Endothelial cell of umbilical vein (primary cell): ENCODE data around the gene C9. TPM values are rescaled to one million over a fixed set of nuclear protein-coding genes. Genes with fewer than 3 reads are reported as not detected.

Experiments used
- BruUV-seq: library from RNA; stranded (reverse); fragments of 400-500 nt; replicated peaks from 2 replicates; lab custom pipeline; 2021; lab: Mats Ljungman, UMichigan
- CTCF ChIA-PET: fragments of 300-600, 350-600 bp; sonication (Branson Sonifier 250); formaldehyde crosslinking; loops from one replicate; lab custom pipeline; 2021; ENCODE audit warnings: antibody characterized with exemption, inconsistent platforms; lab: Charles Lee
- POLR2A ChIA-PET: fragments of 300-600, 350-600 bp; sonication (Branson Sonifier 250); formaldehyde crosslinking; loops from one replicate; lab custom pipeline; 2021; ENCODE audit warnings: antibody characterized with exemption, inconsistent platforms; lab: Charles Lee
- DNase-seq: peaks from one replicate; pipeline ENCODE4 v3.0.0-alpha.2; 2011; ENCODE audit warnings: low read depth, low spot score
- FAIRE-seq: peaks from 2 replicates; lab custom pipeline; 2011; peaks lifted over from hg19 to GRCh38; lab: Jason Lieb, UNC
- H2AFZ ChIP-seq: 2 replicates; pipeline ENCODE4 v1.6.0; 2012; ENCODE audit warnings: low read depth, low read length, control low read depth, inconsistent platforms
- H3K27ac ChIP-seq: 2 replicates; pipeline ENCODE4 v1.5.1; 2011; ENCODE audit warnings: low read depth, mild to moderate bottlenecking, control low read depth, low read length, moderate library complexity; ENCODE audit not compliant: insufficient read depth
- H3K27me3 ChIP-seq, 2 experiments: 2 replicates each; pipeline versions ENCODE4 v1.6.0 to v1.6.1; 2011; ENCODE audit warnings: low read length in 2 of 2, mixed read lengths in 1 of 2; ENCODE audit not compliant: control insufficient read depth in 2 of 2, insufficient read depth in 2 of 2
- H3K36me3 ChIP-seq, 2 experiments: 2 replicates in 1 of 2; 3 replicates in 1 of 2; pipeline ENCODE4 v1.5.1; 2011; ENCODE audit warnings: low read length in 2 of 2, mild to moderate bottlenecking in 1 of 2, moderate library complexity in 1 of 2; ENCODE audit not compliant: control insufficient read depth in 2 of 2, insufficient read depth in 2 of 2; ENCODE audit errors: extremely low read depth in 1 of 2
- H3K4me1 ChIP-seq: 3 replicates; pipeline ENCODE4 v1.5.1; 2011; ENCODE audit warnings: mild to moderate bottlenecking, low read length; ENCODE audit not compliant: control insufficient read depth, insufficient read depth; ENCODE audit errors: extremely low read depth
- H3K4me2 ChIP-seq: 2 replicates; pipeline ENCODE4 v1.6.1; 2011; ENCODE audit warnings: low read length, control low read depth, mixed read lengths; ENCODE audit not compliant: insufficient read depth
- H3K4me3 ChIP-seq, 3 experiments: fragments of 200-600 bp in 1 of 3; sonication (generic), shearing (Covaris generic) in 1 of 3; replicated peaks in 1 of 3; 2 replicates each; pipeline ENCODE4 v1.5.1; 2011 to 2016; ENCODE audit warnings: control low read depth in 3 of 3, low read length in 3 of 3, mild to moderate bottlenecking in 2 of 3, inconsistent platforms in 1 of 3, low read depth in 1 of 3, moderate library complexity in 1 of 3; ENCODE audit not compliant: insufficient read depth in 1 of 3
- H3K79me2 ChIP-seq: 2 replicates; pipeline ENCODE4 v1.6.0; 2012; ENCODE audit warnings: low read length, inconsistent platforms; ENCODE audit not compliant: control insufficient read depth, insufficient read depth
- H3K9ac ChIP-seq: replicated peaks from 2 replicates; pipeline ENCODE3; 2011; ENCODE audit warnings: low read length, control low read depth; ENCODE audit not compliant: insufficient read depth; ENCODE audit errors: extremely low read depth
- H3K9me1 ChIP-seq: replicated peaks from 3 replicates; pipeline ENCODE4 v1.6.0; 2011; ENCODE audit warnings: mild to moderate bottlenecking, low read length; ENCODE audit not compliant: control insufficient read depth, insufficient read depth; ENCODE audit errors: extremely low read depth
- H3K9me3 ChIP-seq: replicated peaks from 2 replicates; pipeline ENCODE4 v1.5.1; 2012; ENCODE audit warnings: low read length, inconsistent platforms; ENCODE audit not compliant: control insufficient read depth, insufficient read depth
- H4K20me1 ChIP-seq: replicated peaks from 2 replicates; pipeline ENCODE3; 2011; ENCODE audit warnings: mild to moderate bottlenecking, low read length; ENCODE audit not compliant: control insufficient read depth, insufficient read depth; ENCODE audit errors: extremely low read depth
- EZH2 ChIP-seq: IDR thresholded peaks from 2 replicates; pipeline ENCODE4 v1.6.1; 2012; ENCODE audit warnings: borderline replicate concordance, low read depth, mild to moderate bottlenecking, moderate library complexity, low read length, inconsistent platforms; ENCODE audit not compliant: severe bottlenecking
- FOS ChIP-seq: IDR thresholded peaks from 2 replicates; pipeline ENCODE4 v1.6.1; 2011; ENCODE audit warnings: mild to moderate bottlenecking, low read length, moderate library complexity, borderline replicate concordance; ENCODE audit not compliant: insufficient read depth
- GATA2 ChIP-seq: IDR thresholded peaks from 2 replicates; pipeline ENCODE4 v1.7.0; 2011; ENCODE audit warnings: low read depth, mild to moderate bottlenecking, moderate library complexity, mixed read lengths, low read length; ENCODE audit not compliant: insufficient read length, insufficient read depth
- JUN ChIP-seq: IDR thresholded peaks from 2 replicates; pipeline ENCODE4 v1.6.1; 2011; ENCODE audit warnings: borderline replicate concordance, low read depth; ENCODE audit not compliant: insufficient read length, insufficient read depth
- MYC ChIP-seq: IDR thresholded peaks from one replicate; pipeline ENCODE4 v1.6.1; 2011; ENCODE audit warnings: mild to moderate bottlenecking, low read depth, low read length
- POLR2A ChIP-seq: IDR thresholded peaks from 2 replicates; pipeline ENCODE4 v1.6.1; 2012; ENCODE audit warnings: low read depth, mild to moderate bottlenecking, control low read depth, low read length
- POLR2AphosphoS5 ChIP-seq: IDR thresholded peaks from 2 replicates; pipeline ENCODE4 v1.6.1; 2012; ENCODE audit warnings: low read depth, mild to moderate bottlenecking, control low read depth, low read length, moderate library complexity; ENCODE audit not compliant: insufficient read depth
- dilution Hi-C: fragments of 300-500 bp; cut with MboI; formaldehyde crosslinking; loops from one replicate; pipeline ENCODE4 v1.15.0; 2019; ENCODE audit warnings: low sequenced_read_pairs; ENCODE audit not compliant: extremely low pct_ligation_motif_present
- intact Hi-C: fragments of 100-400 bp; cut with micrococcal nuclease; formaldehyde crosslinking; loops from one replicate; pipeline ENCODE4 v1.10.0; 2022
- polyA plus RNA-seq, 4 experiments: library from polyadenylated mRNA; depleted of rRNA in 3 of 4; stranded (reverse) in 3 of 4; unstranded in 1 of 4; fragments of >200 nt; gene quantifications; 2 replicates each; pipeline versions ENCODE4 v1.2.1 to v1.2.3, GENCODE V29; 2011 to 2012; ENCODE audit warnings: missing spikeins in 1 of 4
- total RNA-seq: library from RNA; stranded (reverse); gene quantifications from 2 replicates; pipeline ENCODE4 v1.2.3, GENCODE V29; 2021
- TF ChIP-seq, protein P1 (sequence below): IDR thresholded peaks from 2 replicates; pipeline ENCODE4 v1.6.1; 2011; ENCODE audit not compliant: insufficient read depth, insufficient read length
- TF ChIP-seq, protein P2 (sequence below), 2 donors: IDR thresholded peaks; 1 replicate in 1 of 2; 2 replicates in 1 of 2; pipeline ENCODE4 v1.5.1; 2011; ENCODE audit warnings: low read length in 2 of 2, mild to moderate bottlenecking in 2 of 2, moderate library complexity in 2 of 2, control low read depth in 1 of 2, inconsistent platforms in 1 of 2, low read depth in 1 of 2; ENCODE audit not compliant: insufficient read depth in 1 of 2; ENCODE audit errors: extremely low read depth in 1 of 2

C9 gene
- total and polyA plus RNA-seq, 2 donors (not counting 3 experiments of a cell fraction or from before 2014, with no cell fraction given): 0.33 TPM; not detected in 1

DNA sequence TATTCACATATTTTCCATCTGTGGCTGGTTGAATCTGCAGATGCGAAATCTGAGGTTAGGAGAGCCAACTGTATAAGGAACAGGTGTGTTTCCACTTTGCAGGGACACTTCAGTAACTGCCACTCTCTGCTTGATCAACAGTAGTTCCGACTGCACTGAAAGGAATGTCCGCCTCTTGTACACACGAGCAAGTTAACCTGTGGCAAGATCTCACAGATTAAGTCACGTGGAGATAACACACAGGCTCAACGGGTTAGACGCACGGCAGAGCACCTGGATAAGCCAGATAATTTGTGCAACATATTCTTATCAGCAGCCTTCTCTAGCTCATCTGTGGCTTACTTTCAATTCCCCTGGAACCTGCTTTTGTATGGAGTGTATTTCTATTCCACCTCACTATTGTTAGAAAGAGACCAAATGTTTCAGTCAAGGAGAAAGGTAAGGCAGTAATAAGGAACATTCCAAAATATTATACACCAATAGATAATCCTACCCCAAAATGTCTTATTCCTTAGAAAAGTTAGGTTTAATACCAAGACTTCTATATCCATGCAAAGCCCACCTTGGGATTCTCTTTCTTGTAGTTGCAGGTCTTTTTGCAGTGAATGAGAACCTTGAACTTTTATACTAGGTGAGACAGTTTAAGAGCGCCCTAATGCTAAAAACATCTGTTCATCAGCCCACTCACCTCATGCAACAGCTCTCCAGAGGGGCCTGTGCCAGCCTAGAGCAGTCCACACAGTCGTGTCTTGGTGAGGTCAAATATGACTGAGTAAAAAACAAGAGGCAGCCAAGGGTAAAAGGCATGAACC, 6.5 kb upstream of the C9 start:
- no peaks in the 10 kb centered on the region for H3K79me2 ChIP-seq
- H3K27ac ChIP-seq: no peak overlapping the region
- no peak for DNase-seq
- H3K27me3 ChIP-seq: no peaks in the 10 kb centered on the region
- H3K4me1 ChIP-seq: no peaks in the 10 kb centered on the region
- dilution Hi-C loops: no loop called here
- no peaks in the 10 kb centered on the region for H3K9me3 ChIP-seq
- no peaks in the 10 kb centered on the region for H3K9me1 ChIP-seq
- H2AFZ ChIP-seq: no peak overlapping the region
- FAIRE-seq: no peak
- BruUV-seq: no TSS peak
- no peak overlapping the region for H3K9ac ChIP-seq
- no peak overlapping the region for H3K4me2 ChIP-seq
- POLR2A ChIA-PET: interaction anchor here (0.5 kb wide), 1 partner anchor 674 kb away, joined by 3 read pairs; no protein-coding TSS in a partner anchor
- TF ChIP-seq EZH2 (no peak), JUN (no peak), POLR2A (no peak), MYC (no peak), GATA2 (no peak), POLR2AphosphoS5 (no peak), FOS (no peak)
- TF ChIP-seq, protein P1, sequence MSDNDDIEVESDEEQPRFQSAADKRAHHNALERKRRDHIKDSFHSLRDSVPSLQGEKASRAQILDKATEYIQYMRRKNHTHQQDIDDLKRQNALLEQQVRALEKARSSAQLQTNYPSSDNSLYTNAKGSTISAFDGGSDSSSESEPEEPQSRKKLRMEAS: no peak
- TF ChIP-seq, protein P2, sequence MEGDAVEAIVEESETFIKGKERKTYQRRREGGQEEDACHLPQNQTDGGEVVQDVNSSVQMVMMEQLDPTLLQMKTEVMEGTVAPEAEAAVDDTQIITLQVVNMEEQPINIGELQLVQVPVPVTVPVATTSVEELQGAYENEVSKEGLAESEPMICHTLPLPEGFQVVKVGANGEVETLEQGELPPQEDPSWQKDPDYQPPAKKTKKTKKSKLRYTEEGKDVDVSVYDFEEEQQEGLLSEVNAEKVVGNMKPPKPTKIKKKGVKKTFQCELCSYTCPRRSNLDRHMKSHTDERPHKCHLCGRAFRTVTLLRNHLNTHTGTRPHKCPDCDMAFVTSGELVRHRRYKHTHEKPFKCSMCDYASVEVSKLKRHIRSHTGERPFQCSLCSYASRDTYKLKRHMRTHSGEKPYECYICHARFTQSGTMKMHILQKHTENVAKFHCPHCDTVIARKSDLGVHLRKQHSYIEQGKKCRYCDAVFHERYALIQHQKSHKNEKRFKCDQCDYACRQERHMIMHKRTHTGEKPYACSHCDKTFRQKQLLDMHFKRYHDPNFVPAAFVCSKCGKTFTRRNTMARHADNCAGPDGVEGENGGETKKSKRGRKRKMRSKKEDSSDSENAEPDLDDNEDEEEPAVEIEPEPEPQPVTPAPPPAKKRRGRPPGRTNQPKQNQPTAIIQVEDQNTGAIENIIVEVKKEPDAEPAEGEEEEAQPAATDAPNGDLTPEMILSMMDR (IDR thresholded peaks at IDR 0.05; ENCODE audit: extremely low read depth in 1 of 2, insufficient read depth in 1 of 2, low read depth in 1 of 2, low read length in 2 of 2): no peak
- H4K20me1 ChIP-seq: no peaks in the 10 kb centered on the region
- intact Hi-C loops: no loop called here
- H3K4me3 ChIP-seq: no peak overlapping the region
- peaks cover 29 to 43% of the 10 kb centered on the region in 2 experiments for H3K36me3 ChIP-seq
- CTCF ChIA-PET: interaction anchor here (2.4 to 3.8 kb wide), 3 partner anchors 153 to 177 kb away, joined by 9 to 25 read pairs (median 14); no protein-coding TSS in a partner anchor
